HCT116 (cell line): Measurements from ENCODE around the gene RNF183. TPM values are rescaled to one million over a fixed set of nuclear protein-coding genes. Genes with fewer than 3 reads are reported as not detected.

Source experiments
- ATAC-seq: fragments of 200-7000 bp; cut with Tn5 transposase; 2 replicates; pipeline ENCODE4 v1.9.1; 2020; ENCODE audit warnings: mild to moderate bottlenecking, moderate library complexity
- BruUV-seq: library from RNA; stranded (reverse); fragments of 400-500 nt; replicated peaks from 2 replicates; lab custom pipeline; 2021; lab: Mats Ljungman, UMichigan
- CTCF ChIA-PET: fragments of 300-600 bp; sonication (Branson Sonifier 250); formaldehyde crosslinking; loops from one replicate; lab custom pipeline; 2021; ENCODE audit warnings: antibody characterized with exemption; lab: Charles Lee
- POLR2A ChIA-PET: fragments of 300-600, 350-600 bp; sonication (Branson Sonifier 250); formaldehyde crosslinking; loops from one replicate; lab custom pipeline; 2021; ENCODE audit warnings: antibody characterized with exemption; lab: Charles Lee
- RAD21 ChIA-PET, 2 experiments: fragments of 300-600 bp; sonication (Branson Sonifier 250); formaldehyde crosslinking; loops; one replicate each; lab custom pipeline; 2023; ENCODE audit warnings: low total read pairs in 2 of 2; ENCODE audit not compliant: uncharacterized antibody in 2 of 2, unreplicated experiment in 2 of 2, low non-redundant PET in 1 of 2; lab: Charles Lee
- DNase-seq: peaks from one replicate; pipeline ENCODE4 v3.0.0-alpha.2; 2010; ENCODE audit warnings: low read depth, low spot score
- H2AFZ ChIP-seq: fragments of 200-600 bp; shearing (Covaris generic), sonication (generic); 2 replicates; pipeline ENCODE4 v1.6.1; 2017; ENCODE audit warnings: low read depth, mixed run types, mixed read lengths, antibody characterized with exemption, low read length; ENCODE audit not compliant: poor library complexity, severe bottlenecking
- H3K27ac ChIP-seq: 2 replicates; pipeline ENCODE4 v1.5.1; 2012; ENCODE audit warnings: low read depth, low read length
- H3K27me3 ChIP-seq: fragments of 200-600 bp; sonication (generic); 2 replicates; pipeline ENCODE4 v1.6.1; 2016; ENCODE audit warnings: mixed run types, low read length, mixed read lengths; ENCODE audit not compliant: insufficient read depth
- H3K36me3 ChIP-seq, 2 experiments: fragments of 200-500 bp in 1 of 2; fragments of 200-600 bp in 1 of 2; sonication (Bioruptor generic) in 1 of 2; sonication (generic) in 1 of 2; 2 replicates each; pipeline versions ENCODE4 v1.5.1 to v1.6.1; 2014 to 2016; ENCODE audit warnings: low read length in 2 of 2, inconsistent platforms in 1 of 2, mixed read lengths in 1 of 2, mixed run types in 1 of 2; ENCODE audit not compliant: insufficient read depth in 2 of 2, control insufficient read depth in 1 of 2
- H3K4me1 ChIP-seq, 2 experiments: fragments of 200-600 bp in 1 of 2; sonication (generic) in 1 of 2; 2 replicates each; pipeline versions ENCODE4 v1.5.1 to v1.6.1; 2012 to 2017; ENCODE audit warnings: low read length in 2 of 2, inconsistent platforms in 1 of 2, mild to moderate bottlenecking in 1 of 2, mixed read lengths in 1 of 2, mixed run types in 1 of 2, moderate library complexity in 1 of 2; ENCODE audit not compliant: insufficient read depth in 2 of 2, control insufficient read depth in 1 of 2
- H3K4me2 ChIP-seq: fragments of 200-600 bp; sonication (generic); 2 replicates; pipeline ENCODE4 v1.6.1; 2017; ENCODE audit warnings: mixed run types, low read length, mixed read lengths
- H3K4me3 ChIP-seq, 2 experiments: fragments of 200-600 bp in 1 of 2; sonication (generic) in 1 of 2; replicated peaks in 1 of 2; 2 replicates each; pipeline ENCODE4 v1.5.1; 2011 to 2016; ENCODE audit warnings: low read length in 2 of 2, control low read depth in 1 of 2, low read depth in 1 of 2, mild to moderate bottlenecking in 1 of 2, mixed read lengths in 1 of 2, mixed run types in 1 of 2
- H3K79me2 ChIP-seq: fragments of 200-600 bp; sonication (generic); 2 replicates; pipeline ENCODE4 v1.6.1; 2017; ENCODE audit warnings: mild to moderate bottlenecking, mixed run types, low read length, moderate library complexity, mixed read lengths; ENCODE audit not compliant: insufficient read depth
- H3K9ac ChIP-seq: fragments of 200-600 bp; sonication (generic); 2 replicates; pipeline ENCODE4 v1.6.1; 2016; ENCODE audit warnings: low read length, mixed read lengths
- H3K9me2 ChIP-seq: fragments of 200-600 bp; sonication (generic), shearing (Covaris generic); 2 replicates; pipeline ENCODE4 v1.6.1; 2017; ENCODE audit warnings: mixed run types, mild to moderate bottlenecking, moderate library complexity; ENCODE audit not compliant: insufficient read depth
- H3K9me3 ChIP-seq, 2 experiments: fragments of 200-500 bp in 1 of 2; fragments of 200-600 bp in 1 of 2; sonication (Bioruptor generic) in 1 of 2; sonication (generic) in 1 of 2; 2 replicates each; pipeline ENCODE4 v1.6.1; 2014 to 2017; ENCODE audit warnings: low read length in 2 of 2, mixed read lengths in 2 of 2, inconsistent platforms in 1 of 2, low read depth in 1 of 2, mild to moderate bottlenecking in 1 of 2, mixed run types in 1 of 2, moderate library complexity in 1 of 2; ENCODE audit not compliant: control insufficient read depth in 1 of 2, insufficient read depth in 1 of 2
- H4K20me1 ChIP-seq: fragments of 200-600 bp; sonication (generic), shearing (Covaris generic); 2 replicates; pipeline ENCODE4 v1.6.1; 2017; ENCODE audit warnings: mixed run types, mild to moderate bottlenecking, moderate library complexity; ENCODE audit not compliant: insufficient read depth
- ATF3 ChIP-seq: IDR thresholded peaks from 2 replicates; pipeline ENCODE4 v1.6.1; 2012
- CBX3 ChIP-seq: IDR thresholded peaks from 2 replicates; pipeline ENCODE4 v1.6.1; 2012; ENCODE audit warnings: low read depth
- CEBPB ChIP-seq: IDR thresholded peaks from 2 replicates; pipeline ENCODE4 v1.6.1; 2012; ENCODE audit warnings: low read depth
- CTCF ChIP-seq, 3 experiments: fragments of 200-600 bp in 1 of 3; sonication (generic) in 1 of 3; IDR thresholded peaks in 2 of 3; conservative IDR thresholded peaks in 1 of 3; 2 replicates each; pipeline ENCODE4 v1.5.1; 2012 to 2017; ENCODE audit warnings: low read depth in 2 of 3, low read length in 2 of 3, antibody characterized with exemption in 1 of 3, borderline replicate concordance in 1 of 3, control low read depth in 1 of 3, mild to moderate bottlenecking in 1 of 3, mixed read lengths in 1 of 3, mixed run types in 1 of 3, moderate library complexity in 1 of 3; ENCODE audit not compliant: insufficient read depth in 1 of 3
- EGR1 ChIP-seq: IDR thresholded peaks from 2 replicates; pipeline ENCODE4 v1.6.1; 2012; ENCODE audit warnings: low read depth
- ELF1 ChIP-seq: IDR thresholded peaks from 2 replicates; pipeline ENCODE4 v1.6.1; 2012; ENCODE audit warnings: low read depth, borderline replicate concordance
- EZH2 ChIP-seq: fragments of 200-600 bp; sonication (generic); IDR thresholded peaks from 2 replicates; pipeline ENCODE4 v1.6.1; 2017; ENCODE audit warnings: antibody characterized with exemption, mixed run types
- EZH2phosphoT487 ChIP-seq: fragments of 200-600 bp; IDR thresholded peaks from 2 replicates; pipeline ENCODE4 v1.6.1; 2018; ENCODE audit warnings: antibody characterized with exemption, borderline replicate concordance
- JUND ChIP-seq: IDR thresholded peaks from 2 replicates; pipeline ENCODE4 v1.6.1; 2012
- POLR2A ChIP-seq: IDR thresholded peaks from 2 replicates; pipeline ENCODE4 v1.7.0; 2011; ENCODE audit warnings: borderline replicate concordance; ENCODE audit not compliant: insufficient read depth, insufficient read length; ENCODE audit errors: extremely low read depth
- RAD21 ChIP-seq: IDR thresholded peaks from 2 replicates; pipeline ENCODE4 v1.6.1; 2012; ENCODE audit warnings: low read depth, mild to moderate bottlenecking
- SP1 ChIP-seq: IDR thresholded peaks from 2 replicates; pipeline ENCODE4 v1.6.1; 2012; ENCODE audit warnings: low read depth
- SRF ChIP-seq: IDR thresholded peaks from 2 replicates; pipeline ENCODE4 v1.6.1; 2012; ENCODE audit warnings: low read depth
- YY1 ChIP-seq: IDR thresholded peaks from 2 replicates; pipeline ENCODE4 v1.6.1; 2011; ENCODE audit warnings: low read length, low read depth, moderate library complexity, mild to moderate bottlenecking; ENCODE audit not compliant: insufficient replicate concordance; ENCODE audit errors: extremely low read depth
- ZFX ChIP-seq: fragments of 450-650 bp; IDR thresholded peaks from 2 replicates; pipeline ENCODE4 v1.6.1; 2017
- ZNF274 ChIP-seq: fragments of 200-500 bp; sonication (Bioruptor generic); IDR thresholded peaks from 2 replicates; pipeline ENCODE4 v1.6.1; 2014; ENCODE audit warnings: mild to moderate bottlenecking, low read depth, low read length, inconsistent platforms
- intact Hi-C: fragments of 100-400 bp; cut with micrococcal nuclease; formaldehyde crosslinking; loops from 2 replicates; pipeline ENCODE4 v1.10.0; 2022
- total RNA-seq: library from RNA; stranded (reverse); gene quantifications from one replicate; pipeline ENCODE4 v1.2.1, GENCODE V29; 2021; ENCODE audit not compliant: unreplicated experiment

The RNF183 gene
- total RNA-seq, 1 experiment from 2014 or later, result 0.12 TPM

- ATAC-seq, result no peak
- RAD21 ChIA-PET, result no interaction called here
These were observed 9.8 kb downstream of the RNF183 start for GRCh38 chr9:113293285-113293878.

More at GRCh38 chr9:113293285-113293878, 9.8 kb downstream of the RNF183 start:
- H2AFZ ChIP-seq, result no peak overlapping the region
- BruUV-seq, result no TSS peak
- POLR2A ChIA-PET, result no interaction called here
- intact Hi-C loops, result no loop called here
- CTCF ChIA-PET, result no interaction called here
- no peak overlapping the region for H3K4me2 ChIP-seq
- no peak overlapping the region for H3K4me3 ChIP-seq
- H3K27ac ChIP-seq, result no peak overlapping the region
- H3K79me2 ChIP-seq, result 0 out of 2 replicates have a peak, but pooled peaks cover 5% of the 10 kb centered on the region
- no peaks in the 10 kb centered on the region for H3K27me3 ChIP-seq
- no peak for DNase-seq
- no peaks in the 10 kb centered on the region for H4K20me1 ChIP-seq
- H3K4me1 ChIP-seq, result no peaks in the 10 kb centered on the region
- no peak for TF ChIP-seq JUND
- TF ChIP-seq CBX3, result no peak
- no peak for TF ChIP-seq CEBPB
- no peak for TF ChIP-seq EZH2
- TF ChIP-seq ZNF274, result no peak
- TF ChIP-seq POLR2A, result no peak
- no peak for TF ChIP-seq CTCF (IDR thresholded peaks at IDR 0.05 in 2 of 3, conservative IDR thresholded peaks at IDR 0.05 in 1 of 3; ENCODE audit: borderline replicate concordance in 1 of 3, insufficient read depth in 1 of 3, low read depth in 2 of 3, low read length in 2 of 3)
- no peak for TF ChIP-seq SRF
- no peak for TF ChIP-seq ZFX
- TF ChIP-seq EZH2phosphoT487, result no peak
- no peak for TF ChIP-seq SP1
- no peak for TF ChIP-seq EGR1
- no peak for TF ChIP-seq ELF1
- no peak for TF ChIP-seq YY1
- no peak for TF ChIP-seq ATF3
- TF ChIP-seq RAD21, result no peak
- H3K9me3 ChIP-seq, result no peaks in the 10 kb centered on the region
- no peaks in the 10 kb centered on the region for H3K9me2 ChIP-seq
- H3K9ac ChIP-seq, result no peak overlapping the region
- H3K36me3 ChIP-seq, result peaks cover 41 to 46% of the 10 kb centered on the region in 2 experiments
